CD14-positive monocyte (primary cell): ENCODE data around the gene OR5B17. TPM values are rescaled to one million over a fixed set of nuclear protein-coding genes. Genes with fewer than 3 reads are reported as not detected.

ENCODE experiments used
- DNase-seq, 3 donors: peaks; one replicate each; pipeline ENCODE4 v3.0.0-alpha.2; 2011 to 2022
- H2AFZ ChIP-seq: 2 replicates; pipeline ENCODE4 v1.6.0; 2012; ENCODE audit warnings: mild to moderate bottlenecking, low read depth, low read length, inconsistent platforms; ENCODE audit not compliant: insufficient read depth, poor library complexity, severe bottlenecking
- H3K27ac ChIP-seq, 2 donors: 1 replicate in 1 of 2; 2 replicates in 1 of 2; pipeline ENCODE4 v1.5.1; 2012 to 2013; ENCODE audit warnings: low read length in 2 of 2, control low read depth in 1 of 2, inconsistent platforms in 1 of 2, low read depth in 1 of 2, mild to moderate bottlenecking in 1 of 2
- H3K27me3 ChIP-seq, 2 donors: one replicate each; pipeline versions ENCODE4 v1.6.0 to v1.6.1; 2011 to 2013; ENCODE audit warnings: low read length in 2 of 2; ENCODE audit not compliant: control insufficient read depth in 2 of 2, insufficient read depth in 2 of 2
- H3K36me3 ChIP-seq, 2 donors: replicated peaks in 1 of 2; 1 replicate in 1 of 2; 2 replicates in 1 of 2; pipeline versions ENCODE4 v1.5.1 to v1.6.1; 2012 to 2013; ENCODE audit warnings: low read length in 2 of 2, control low read depth in 1 of 2, inconsistent platforms in 1 of 2, mild to moderate bottlenecking in 1 of 2; ENCODE audit not compliant: insufficient read depth in 2 of 2, control insufficient read depth in 1 of 2
- H3K4me1 ChIP-seq, 2 donors: 1 replicate in 1 of 2; 2 replicates in 1 of 2; pipeline versions ENCODE4 v1.5.1 to v1.6.1; 2012 to 2013; ENCODE audit warnings: low read length in 2 of 2, control low read depth in 1 of 2, inconsistent platforms in 1 of 2, mild to moderate bottlenecking in 1 of 2, moderate library complexity in 1 of 2; ENCODE audit not compliant: insufficient read depth in 2 of 2, control insufficient read depth in 1 of 2
- H3K4me2 ChIP-seq: replicated peaks from 2 replicates; pipeline ENCODE3; 2012; ENCODE audit warnings: low read length, moderate library complexity, mild to moderate bottlenecking; ENCODE audit not compliant: poor library complexity, severe bottlenecking; ENCODE audit errors: extremely low read depth
- H3K4me3 ChIP-seq, 3 experiments: fragments of 200-600 bp in 1 of 3; sonication (generic) in 1 of 3; replicated peaks in 1 of 3; 1 replicate in 2 of 3; 2 replicates in 1 of 3; pipeline ENCODE4 v1.5.1; 2011 to 2013; ENCODE audit warnings: low read length in 3 of 3, mild to moderate bottlenecking in 3 of 3, control low read depth in 2 of 3, low read depth in 2 of 3, inconsistent platforms in 1 of 3, moderate library complexity in 1 of 3
- H3K79me2 ChIP-seq: 2 replicates; pipeline ENCODE4 v1.6.0; 2012; ENCODE audit warnings: mild to moderate bottlenecking, control low read depth, inconsistent platforms, low read length, moderate library complexity; ENCODE audit not compliant: insufficient read depth
- H3K9ac ChIP-seq: 2 replicates; pipeline ENCODE4 v1.6.0; 2017; ENCODE audit warnings: low read length, mild to moderate bottlenecking; ENCODE audit not compliant: insufficient read depth, poor library complexity, severe bottlenecking
- H3K9me3 ChIP-seq, 2 donors: replicated peaks in 1 of 2; 1 replicate in 1 of 2; 2 replicates in 1 of 2; pipeline versions ENCODE4 v1.5.1 to v1.6.1; 2012 to 2013; ENCODE audit warnings: low read length in 2 of 2, control low read depth in 1 of 2; ENCODE audit not compliant: control insufficient read depth in 1 of 2, insufficient read depth in 1 of 2
- H4K20me1 ChIP-seq: 2 replicates; pipeline ENCODE4 v1.6.0; 2012; ENCODE audit warnings: mild to moderate bottlenecking, low read length, control low read depth, moderate library complexity; ENCODE audit not compliant: insufficient read depth
- H3K27ac Mint-ChIP-seq, 7 donors: one replicate each; pipeline ENCODE4 v1.8.0; 2020; ENCODE audit warnings: mild to moderate bottlenecking in 7 of 7, mixed read lengths in 7 of 7, moderate library complexity in 6 of 7, inconsistent platforms in 2 of 7
- H3K27me3 Mint-ChIP-seq, 3 donors: one replicate each; pipeline ENCODE4 v1.8.0; 2021 to 2022; ENCODE audit warnings: low read depth in 3 of 3, mild to moderate bottlenecking in 3 of 3, mixed read lengths in 3 of 3, moderate library complexity in 3 of 3, inconsistent platforms in 1 of 3
- H3K36me3 Mint-ChIP-seq, 2 donors: one replicate each; pipeline ENCODE4 v1.8.0; 2020; ENCODE audit warnings: mixed read lengths in 2 of 2, inconsistent platforms in 1 of 2, mild to moderate bottlenecking in 1 of 2
- H3K4me1 Mint-ChIP-seq: one replicate; pipeline ENCODE4 v1.8.0; 2020; ENCODE audit warnings: mild to moderate bottlenecking, mixed read lengths
- H3K4me3 Mint-ChIP-seq, 2 donors: one replicate each; pipeline ENCODE4 v1.8.0; 2020; ENCODE audit warnings: mild to moderate bottlenecking in 2 of 2, mixed read lengths in 2 of 2, moderate library complexity in 1 of 2
- H3K9me3 Mint-ChIP-seq, 7 donors: one replicate each; pipeline ENCODE4 v1.8.0; 2020 to 2022; ENCODE audit warnings: mixed read lengths in 7 of 7, mild to moderate bottlenecking in 6 of 7, moderate library complexity in 6 of 7, inconsistent platforms in 2 of 7
- WGBS: methylation state at CpG from one replicate; pipeline ENCODE4 v1.1.5; 2013; ENCODE audit warnings: missing lambda C conversion rate; ENCODE audit not compliant: insufficient coverage; 5-methylcytosine and 5-hydroxymethylcytosine counted together
- intact Hi-C, 2 donors: fragments of 100-400 bp; cut with micrococcal nuclease; formaldehyde crosslinking; loops; one replicate each; pipeline versions ENCODE4 v1.15.0 to v1.15.1; 2023
- polyA plus RNA-seq, 3 donors: library from polyadenylated mRNA; depleted of rRNA in 1 of 3; unstranded in 2 of 3; stranded (reverse) in 1 of 3; fragments of 300-500 nt in 2 of 3; fragments of >200 nt in 1 of 3; fragmentation: Illumina TruSeq in 2 of 3; gene quantifications; 1 replicate in 2 of 3; 2 replicates in 1 of 3; pipeline ENCODE4 v1.2.3, GENCODE V29; 2012 to 2021
- TF ChIP-seq, protein P1 (sequence below): fragments of 200-600 bp; IDR thresholded peaks from one replicate; pipeline ENCODE4 v1.8.0; 2022; ENCODE audit warnings: antibody characterized with exemption, mild to moderate bottlenecking

The OR5B17 gene
- polyA plus RNA-seq, 3 donors: not detected

GRCh38 chr11:58345204-58345603 is 13.7 kb downstream of the OR5B17 start:
- Histone ChIP-seq H3K9me3 (no peaks in the 10 kb centered on the region), H3K79me2 (no peaks in the 10 kb centered on the region), H3K4me2 (no peak overlapping the region), H3K27ac (no peak overlapping the region), H3K9ac (no peak overlapping the region), H4K20me1 (no peaks in the 10 kb centered on the region), H3K27me3 (no peaks in the 10 kb centered on the region), H3K36me3 (no peaks in the 10 kb centered on the region), H3K4me3 (no peak overlapping the region), H2AFZ (no peak overlapping the region), H3K4me1 (no peaks in the 10 kb centered on the region)
- Mint-ChIP-seq H3K36me3 (no peaks in the 10 kb centered on the region), H3K27me3 (peaks cover 0 to 1% (median 0%) of the 10 kb centered on the region in 3 donors), H3K27ac (no peak overlapping the region), H3K4me1 (no peaks in the 10 kb centered on the region), H3K9me3 (peaks cover 0 to 8% (median 2%) of the 10 kb centered on the region in 7 donors), H3K4me3 (no peak overlapping the region)
- TF ChIP-seq, protein P1, sequence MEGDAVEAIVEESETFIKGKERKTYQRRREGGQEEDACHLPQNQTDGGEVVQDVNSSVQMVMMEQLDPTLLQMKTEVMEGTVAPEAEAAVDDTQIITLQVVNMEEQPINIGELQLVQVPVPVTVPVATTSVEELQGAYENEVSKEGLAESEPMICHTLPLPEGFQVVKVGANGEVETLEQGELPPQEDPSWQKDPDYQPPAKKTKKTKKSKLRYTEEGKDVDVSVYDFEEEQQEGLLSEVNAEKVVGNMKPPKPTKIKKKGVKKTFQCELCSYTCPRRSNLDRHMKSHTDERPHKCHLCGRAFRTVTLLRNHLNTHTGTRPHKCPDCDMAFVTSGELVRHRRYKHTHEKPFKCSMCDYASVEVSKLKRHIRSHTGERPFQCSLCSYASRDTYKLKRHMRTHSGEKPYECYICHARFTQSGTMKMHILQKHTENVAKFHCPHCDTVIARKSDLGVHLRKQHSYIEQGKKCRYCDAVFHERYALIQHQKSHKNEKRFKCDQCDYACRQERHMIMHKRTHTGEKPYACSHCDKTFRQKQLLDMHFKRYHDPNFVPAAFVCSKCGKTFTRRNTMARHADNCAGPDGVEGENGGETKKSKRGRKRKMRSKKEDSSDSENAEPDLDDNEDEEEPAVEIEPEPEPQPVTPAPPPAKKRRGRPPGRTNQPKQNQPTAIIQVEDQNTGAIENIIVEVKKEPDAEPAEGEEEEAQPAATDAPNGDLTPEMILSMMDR: no peak
- WGBS: no CpG with 5 or more reads among the region's 2 CpGs
- DNase-seq: no peak
- intact Hi-C loops: no loop called here

DNA sequence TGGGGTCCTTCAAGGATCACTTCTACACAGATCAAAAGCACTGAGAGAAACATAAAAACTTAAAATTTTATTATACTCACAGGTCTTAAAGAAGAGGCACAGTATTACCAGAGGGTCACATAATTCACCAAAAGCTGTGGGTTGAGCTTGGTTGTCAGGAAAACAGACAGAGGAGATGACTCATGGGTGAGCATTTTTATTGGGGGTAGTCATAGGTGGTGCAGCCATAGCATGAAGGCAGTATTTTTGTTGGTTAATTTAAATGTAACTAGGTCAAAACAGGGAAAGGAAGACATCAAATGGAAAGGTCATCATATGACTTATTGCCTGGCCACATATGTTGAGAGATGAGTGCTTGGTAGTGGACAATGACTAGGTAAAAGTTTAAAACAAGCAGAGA is 24.2 kb downstream of the OR5B17 start:
- TF ChIP-seq, protein P1: no peak
- no peak overlapping the region for H3K27ac ChIP-seq
- Mint-ChIP-seq H3K9me3 (peaks cover 0 to 7% (median 2%) of the 10 kb centered on the region in 7 donors), H3K4me3 (no peak overlapping the region), H3K4me1 (no peaks in the 10 kb centered on the region), H3K27me3 (peaks cover 0 to 3% (median 0%) of the 10 kb centered on the region in 3 donors), H3K36me3 (no peaks in the 10 kb centered on the region), H3K27ac (no peak overlapping the region)
- no peaks in the 10 kb centered on the region for H3K36me3 ChIP-seq
- H3K4me3 ChIP-seq: no peak overlapping the region
- no peaks in the 10 kb centered on the region for H3K4me1 ChIP-seq
- no peak overlapping the region for H2AFZ ChIP-seq
- H3K27me3 ChIP-seq: no peaks in the 10 kb centered on the region
- intact Hi-C loops: no loop called here
- H3K4me2 ChIP-seq: no peak overlapping the region
- H3K79me2 ChIP-seq: no peaks in the 10 kb centered on the region
- no peak overlapping the region for H3K9ac ChIP-seq
- DNase-seq: no peak
- H3K9me3 ChIP-seq: no peaks in the 10 kb centered on the region
- H4K20me1 ChIP-seq: no peaks in the 10 kb centered on the region
